Measurements from ENCODE around the gene P2RY6.

P2RY6 gene

DNA sequence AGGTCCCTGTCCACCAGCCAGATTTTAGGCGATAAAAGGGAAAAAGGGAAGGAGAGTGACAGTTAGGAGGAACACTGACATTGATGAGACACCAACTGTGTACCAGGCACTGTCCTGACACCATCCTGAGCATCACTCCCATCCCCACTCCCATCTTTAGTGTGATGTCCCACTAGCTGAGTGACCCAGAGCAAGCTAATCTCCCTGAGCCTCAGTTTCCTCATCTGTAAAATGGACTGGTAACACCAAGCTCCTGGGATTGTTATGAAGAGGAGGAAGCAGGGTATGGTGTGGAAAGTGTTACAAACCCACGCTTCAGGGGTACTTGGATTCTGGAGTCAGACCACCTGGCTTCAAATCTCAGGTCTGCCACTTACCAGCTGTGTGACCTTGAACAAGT, 8.5 kb upstream of the P2RY6 start:
- Histone ChIP-seq H3K4me3 (ENCODE audit: low read depth, low read length) (no peak overlapping the region), H3K27me3 (replicated peaks) (peaks cover 2% of the 10 kb centered on the region), H3K36me3 (replicated peaks) (no peaks in the 10 kb centered on the region), H3K27ac (no peak overlapping the region)
- in situ Hi-C loops (cut with HindIII; ENCODE audit: low pct_ligation_motif_present, low sequenced_read_pairs) = no loop called here
- TF ChIP-seq, protein P1, sequence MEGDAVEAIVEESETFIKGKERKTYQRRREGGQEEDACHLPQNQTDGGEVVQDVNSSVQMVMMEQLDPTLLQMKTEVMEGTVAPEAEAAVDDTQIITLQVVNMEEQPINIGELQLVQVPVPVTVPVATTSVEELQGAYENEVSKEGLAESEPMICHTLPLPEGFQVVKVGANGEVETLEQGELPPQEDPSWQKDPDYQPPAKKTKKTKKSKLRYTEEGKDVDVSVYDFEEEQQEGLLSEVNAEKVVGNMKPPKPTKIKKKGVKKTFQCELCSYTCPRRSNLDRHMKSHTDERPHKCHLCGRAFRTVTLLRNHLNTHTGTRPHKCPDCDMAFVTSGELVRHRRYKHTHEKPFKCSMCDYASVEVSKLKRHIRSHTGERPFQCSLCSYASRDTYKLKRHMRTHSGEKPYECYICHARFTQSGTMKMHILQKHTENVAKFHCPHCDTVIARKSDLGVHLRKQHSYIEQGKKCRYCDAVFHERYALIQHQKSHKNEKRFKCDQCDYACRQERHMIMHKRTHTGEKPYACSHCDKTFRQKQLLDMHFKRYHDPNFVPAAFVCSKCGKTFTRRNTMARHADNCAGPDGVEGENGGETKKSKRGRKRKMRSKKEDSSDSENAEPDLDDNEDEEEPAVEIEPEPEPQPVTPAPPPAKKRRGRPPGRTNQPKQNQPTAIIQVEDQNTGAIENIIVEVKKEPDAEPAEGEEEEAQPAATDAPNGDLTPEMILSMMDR (IDR thresholded peaks at IDR 0.05; ENCODE audit: low read depth, low read length, missing control alignments) = no peak
- DNase-seq = no peak

DNA sequence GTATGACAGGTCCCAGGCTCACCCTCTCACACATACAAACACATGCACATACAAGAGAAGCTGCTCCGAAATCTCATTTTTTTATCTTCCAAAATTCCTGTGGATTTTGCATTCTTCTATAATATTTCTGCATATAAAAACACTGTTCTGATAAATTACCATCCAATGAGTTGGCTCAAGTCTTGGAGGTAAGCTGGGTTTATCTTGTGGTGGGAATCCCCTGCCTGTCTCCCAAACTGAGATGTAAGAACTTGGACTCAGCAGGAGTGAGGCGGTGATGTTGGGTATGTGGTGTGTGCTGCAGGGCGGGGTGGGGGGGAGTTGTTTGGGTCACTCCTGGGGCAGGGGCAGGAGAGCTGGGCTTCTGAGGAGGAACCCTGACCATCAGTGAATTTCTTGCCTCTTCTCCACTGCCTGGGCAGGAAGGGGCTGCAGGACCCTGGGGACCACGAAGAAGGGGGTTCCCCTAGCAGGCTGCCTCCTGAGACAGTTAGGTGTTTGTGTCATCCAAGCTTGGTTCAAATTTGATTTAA, 6.8 kb upstream of the P2RY6 start:
- TF ChIP-seq, protein P1 (IDR thresholded peaks at IDR 0.05; ENCODE audit: low read depth, low read length, missing control alignments) = no peak
- Histone ChIP-seq H3K36me3 (replicated peaks) (no peaks in the 10 kb centered on the region), H3K27me3 (replicated peaks) (peaks cover 2% of the 10 kb centered on the region), H3K4me3 (ENCODE audit: low read depth, low read length) (no peak overlapping the region), H3K27ac (no peak overlapping the region)
- in situ Hi-C loops (cut with HindIII; ENCODE audit: low pct_ligation_motif_present, low sequenced_read_pairs) = no loop called here
- no peak for DNase-seq

DNA sequence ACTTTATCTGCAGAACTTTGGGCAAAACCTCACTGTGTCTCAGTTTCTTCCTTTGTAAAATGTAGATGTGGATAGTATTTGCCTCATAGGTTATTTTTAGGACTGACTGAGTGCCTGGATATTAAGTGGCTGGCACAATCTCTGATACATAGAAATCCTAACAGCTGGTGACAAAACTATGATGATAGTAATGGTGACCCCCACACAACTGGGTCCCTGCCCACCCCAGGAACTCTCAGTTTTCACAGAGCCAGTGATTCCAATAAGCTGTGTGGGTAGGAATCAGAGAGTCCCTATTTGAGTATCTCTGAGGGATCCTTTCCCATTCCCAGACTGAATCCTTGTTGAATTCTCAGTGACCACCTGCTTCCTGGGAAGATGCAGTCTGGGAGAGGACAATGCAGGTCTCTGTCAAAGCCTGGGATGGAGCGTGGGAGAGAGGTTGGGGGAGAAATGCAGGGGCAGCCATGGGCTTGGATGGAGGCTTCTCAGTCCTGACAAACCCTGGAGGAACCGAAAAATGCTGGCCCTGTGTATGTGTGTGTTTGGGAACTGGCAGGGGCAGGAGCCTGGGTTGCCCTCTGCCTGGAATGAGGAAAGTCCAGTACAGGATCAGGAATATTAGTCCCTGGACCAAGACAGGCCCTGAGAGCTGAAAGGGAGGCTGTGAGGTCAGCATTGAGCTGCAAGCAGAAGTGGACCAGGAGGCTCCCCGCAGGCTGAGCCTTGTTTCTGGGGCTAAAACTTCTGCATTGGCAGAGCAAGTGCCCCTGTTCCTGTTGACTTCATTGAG, 6.1 kb upstream of the P2RY6 start:
- in situ Hi-C loops (cut with HindIII; ENCODE audit: low pct_ligation_motif_present, low sequenced_read_pairs) = no loop called here
- TF ChIP-seq, protein P1 (IDR thresholded peaks at IDR 0.05; ENCODE audit: low read depth, low read length, missing control alignments) = no peak
- no peak for DNase-seq
- no peaks in the 10 kb centered on the region for H3K36me3 ChIP-seq (replicated peaks)
- H3K27me3 ChIP-seq (replicated peaks) = peaks cover 2% of the 10 kb centered on the region
- no peak overlapping the region for H3K4me3 ChIP-seq (ENCODE audit: low read depth, low read length)
- H3K27ac ChIP-seq = no peak overlapping the region

DNA sequence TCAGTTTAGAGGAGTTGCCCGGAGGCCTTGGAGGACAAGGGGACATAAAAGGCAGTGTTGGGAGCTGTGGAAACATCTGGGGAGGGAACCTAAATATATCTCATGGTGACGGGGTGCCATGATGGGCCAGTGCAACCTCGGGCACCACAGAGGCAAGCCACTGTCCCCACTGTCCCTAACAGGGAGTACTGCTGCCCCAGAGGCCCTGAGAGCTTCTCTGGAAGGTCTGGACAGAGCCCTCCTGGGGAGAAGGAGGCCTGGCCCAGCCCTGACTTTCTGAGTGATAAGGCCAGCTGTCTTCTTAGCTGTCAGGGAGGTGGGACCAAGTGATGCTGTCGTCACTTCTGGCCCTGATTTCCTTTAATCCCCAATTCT, 5.5 kb upstream of the P2RY6 start:
- Histone ChIP-seq H3K4me3 (ENCODE audit: low read depth, low read length) (no peak overlapping the region), H3K27me3 (replicated peaks) (peaks cover 2% of the 10 kb centered on the region), H3K36me3 (replicated peaks) (no peaks in the 10 kb centered on the region), H3K27ac (no peak overlapping the region)
- in situ Hi-C loops (cut with HindIII; ENCODE audit: low pct_ligation_motif_present, low sequenced_read_pairs) = no loop called here
- TF ChIP-seq, protein P1 (IDR thresholded peaks at IDR 0.05; ENCODE audit: low read depth, low read length, missing control alignments) = no peak
- no peak for DNase-seq

DNA sequence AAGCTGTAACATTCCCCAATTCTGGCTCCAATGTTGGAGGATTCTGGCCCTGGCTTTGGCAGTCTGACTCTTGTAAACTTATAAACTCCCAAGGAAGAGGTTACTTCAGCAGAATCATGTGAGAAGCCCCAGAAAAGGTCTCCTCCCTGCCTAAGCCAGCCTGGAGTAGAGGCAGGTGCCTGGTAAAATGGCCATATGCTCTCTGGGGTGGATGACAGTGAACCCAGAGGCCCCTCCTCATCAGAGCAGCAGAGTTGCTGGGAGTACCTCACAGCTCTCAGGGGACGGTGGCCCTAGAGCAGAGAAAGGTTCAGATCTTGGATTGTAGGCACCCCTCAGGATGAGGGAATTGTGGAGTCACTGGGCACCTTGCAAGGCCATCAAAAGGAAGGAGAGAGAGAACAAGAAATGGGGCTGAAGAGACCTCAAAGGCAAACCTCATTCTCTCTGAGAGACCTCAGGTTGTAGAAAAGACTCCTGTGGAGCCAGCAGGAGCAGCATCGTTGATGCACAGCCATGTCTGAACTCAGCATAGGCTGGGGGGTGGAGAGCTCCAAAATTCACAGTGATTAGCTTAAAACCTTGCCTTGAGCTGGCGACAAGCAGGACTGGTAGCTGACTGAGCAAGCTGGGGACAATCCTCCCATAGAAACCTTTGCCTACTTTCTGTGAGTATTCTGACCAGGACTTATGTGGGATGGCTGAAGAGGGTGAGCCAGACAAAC, 4.9 kb upstream of the P2RY6 start:
- in situ Hi-C loops (cut with HindIII; ENCODE audit: low pct_ligation_motif_present, low sequenced_read_pairs) = no loop called here
- no peaks in the 10 kb centered on the region for H3K36me3 ChIP-seq (replicated peaks)
- TF ChIP-seq, protein P1 (IDR thresholded peaks at IDR 0.05; ENCODE audit: low read depth, low read length, missing control alignments) = no peak
- peaks cover 2% of the 10 kb centered on the region for H3K27me3 ChIP-seq (replicated peaks)
- no peak for DNase-seq
- no peak overlapping the region for H3K4me3 ChIP-seq (ENCODE audit: low read depth, low read length)
- H3K27ac ChIP-seq = no peak overlapping the region
